Breast epithelium (tissue), 3 donors: ENCODE measurements around the gene AMPD2.

Experiments
- CTCF ChIP-seq, 3 donors: fragments of 450-650 bp; IDR thresholded peaks; one replicate each; pipeline ENCODE4 v1.5.1; 2016 to 2017; ENCODE audit warnings: antibody characterized with exemption in 3 of 3, mild to moderate bottlenecking in 3 of 3, moderate library complexity in 3 of 3
- POLR2A ChIP-seq: fragments of 450-650 bp; IDR thresholded peaks from one replicate; pipeline ENCODE4 v1.6.1; 2016; ENCODE audit warnings: antibody characterized with exemption, mild to moderate bottlenecking, moderate library complexity
- POLR2AphosphoS5 ChIP-seq, 3 donors: sonication (generic); formaldehyde crosslinking; IDR thresholded peaks; one replicate each; pipeline ENCODE4 v1.6.1; 2017; ENCODE audit warnings: antibody characterized with exemption in 3 of 3

- TF ChIP-seq CTCF (IDR thresholded peaks at IDR 0.05) (no peak), POLR2A (no peak), POLR2AphosphoS5 (IDR thresholded peaks at IDR 0.05) (no peak)
Measured at GRCh38 chr1:109625176-109625575, 5.5 kb downstream of the AMPD2 start.
